ENCODE results near the gene SOSTDC1. TPM values are rescaled to one million over a fixed set of nuclear protein-coding genes. Genes with fewer than 3 reads are reported as not detected.
A peak's percentile ranks its signal among the peaks of the same experiment; 100 is the strongest.
"Not testable (repeated sequence)": the region's sequence is repeated elsewhere in the genome, so short reads cannot be mapped to it uniquely, and the experiment has no call there.

SOSTDC1 gene
- not detected for total RNA-seq

GRCh38 chr7:16465469-16466361 is at the start of gene SOSTDC1:
Gene SOSTDC1 (minus strand): TSS chr7:16465738. CDS start chr7:16465668, 70 bp downstream.
- ATAC-seq (no peak), DNase-seq (no peak)
- no peaks in the 10 kb centered on the region for H3K36me3 Mint-ChIP-seq (ENCODE audit: insufficient read depth)
- H3K27me3 Mint-ChIP-seq (ENCODE audit: low read depth) = peaks cover 9% of the 10 kb centered on the region
- H3K9me3 Mint-ChIP-seq = no peaks in the 10 kb centered on the region
- no peaks in the 10 kb centered on the region for H3K4me1 Mint-ChIP-seq (ENCODE audit: low read depth)
- H3K4me3 Mint-ChIP-seq = no peak within 1 kb of the TSS

- no peaks in the 10 kb centered on the region for H3K36me3 Mint-ChIP-seq (ENCODE audit: insufficient read depth)
- no peaks in the 10 kb centered on the region for H3K27me3 Mint-ChIP-seq (ENCODE audit: low read depth)
- H3K9me3 Mint-ChIP-seq = no peaks in the 10 kb centered on the region
- H3K4me3 Mint-ChIP-seq = no peak overlapping the region
- ATAC-seq = no peak
- no peaks in the 10 kb centered on the region for H3K4me1 Mint-ChIP-seq (ENCODE audit: low read depth)
- DNase-seq = no peak
Observed at GRCh38 chr7:16514729-16515128, 49.2 kb upstream of the SOSTDC1 start.

GRCh38 chr7:16514271-16514670 is 48.7 kb upstream of the SOSTDC1 start:
- Mint-ChIP-seq H3K4me1 (ENCODE audit: low read depth) (no peaks in the 10 kb centered on the region), H3K9me3 (no peaks in the 10 kb centered on the region), H3K4me3 (no peak overlapping the region), H3K27me3 (ENCODE audit: low read depth) (no peaks in the 10 kb centered on the region), H3K36me3 (ENCODE audit: insufficient read depth) (no peaks in the 10 kb centered on the region)
- ATAC-seq (no peak), DNase-seq (no peak)

GRCh38 chr7:16512097-16512496 is 46.6 kb upstream of the SOSTDC1 start:
- H3K36me3 Mint-ChIP-seq (ENCODE audit: insufficient read depth) = no peaks in the 10 kb centered on the region
- ATAC-seq = no peak
- no peaks in the 10 kb centered on the region for H3K27me3 Mint-ChIP-seq (ENCODE audit: low read depth)
- DNase-seq = no peak
- no peaks in the 10 kb centered on the region for H3K4me1 Mint-ChIP-seq (ENCODE audit: low read depth)
- peaks cover 6% of the 10 kb centered on the region for H3K9me3 Mint-ChIP-seq
- H3K4me3 Mint-ChIP-seq = no peak overlapping the region

- no peaks in the 10 kb centered on the region for H3K27me3 Mint-ChIP-seq (ENCODE audit: low read depth)
- H3K36me3 Mint-ChIP-seq (ENCODE audit: insufficient read depth) = no peaks in the 10 kb centered on the region
- no peaks in the 10 kb centered on the region for H3K4me1 Mint-ChIP-seq (ENCODE audit: low read depth)
- no peak overlapping the region for H3K4me3 Mint-ChIP-seq
- ATAC-seq = no peak
- peaks cover 6% of the 10 kb centered on the region for H3K9me3 Mint-ChIP-seq
- DNase-seq = no peak
Observed at GRCh38 chr7:16511314-16511713, 45.8 kb upstream of the SOSTDC1 start.

- H3K27me3 Mint-ChIP-seq (ENCODE audit: low read depth) = peaks cover 3% of the 10 kb centered on the region
Observed at GRCh38 chr7:16509829-16510228, 44.3 kb upstream of the SOSTDC1 start.

GRCh38 chr7:16506422-16506821 is 40.9 kb upstream of the SOSTDC1 start:
- H3K9me3 Mint-ChIP-seq; DNase-seq; ATAC-seq; H3K27me3 Mint-ChIP-seq (ENCODE audit: low read depth); H3K36me3 Mint-ChIP-seq (ENCODE audit: insufficient read depth); H3K4me1 Mint-ChIP-seq (ENCODE audit: low read depth); H3K4me3 Mint-ChIP-seq: not testable (repeated sequence)

More at GRCh38 chr7:16509829-16510228, 44.3 kb upstream of the SOSTDC1 start:
- Mint-ChIP-seq H3K4me3 (no peak overlapping the region), H3K4me1 (ENCODE audit: low read depth) (no peaks in the 10 kb centered on the region), H3K36me3 (ENCODE audit: insufficient read depth) (no peaks in the 10 kb centered on the region), H3K9me3 (peaks cover 6% of the 10 kb centered on the region)
- DNase-seq (no peak), ATAC-seq (no peak)

- Mint-ChIP-seq H3K9me3 (peaks cover 6% of the 10 kb centered on the region), H3K27me3 (ENCODE audit: low read depth) (peaks cover 6% of the 10 kb centered on the region), H3K4me1 (ENCODE audit: low read depth) (no peaks in the 10 kb centered on the region), H3K4me3 (no peak overlapping the region), H3K36me3 (ENCODE audit: insufficient read depth) (no peaks in the 10 kb centered on the region)
- DNase-seq = no peak
- no peak for ATAC-seq
Observed at GRCh38 chr7:16504019-16504418, 38.5 kb upstream of the SOSTDC1 start.

- peaks cover 6% of the 10 kb centered on the region for H3K27me3 Mint-ChIP-seq (ENCODE audit: low read depth)
- no peak overlapping the region for H3K4me3 Mint-ChIP-seq
- H3K9me3 Mint-ChIP-seq = no peaks in the 10 kb centered on the region
- no peak for DNase-seq
- no peak for ATAC-seq
- no peaks in the 10 kb centered on the region for H3K36me3 Mint-ChIP-seq (ENCODE audit: insufficient read depth)
- H3K4me1 Mint-ChIP-seq (ENCODE audit: low read depth) = no peaks in the 10 kb centered on the region
Observed at GRCh38 chr7:16502303-16502702, 36.8 kb upstream of the SOSTDC1 start.

GRCh38 chr7:16498122-16498521 is 32.6 kb upstream of the SOSTDC1 start:
- no peak for ATAC-seq
- Mint-ChIP-seq H3K4me3 (no peak overlapping the region), H3K27me3 (ENCODE audit: low read depth) (peaks cover 3% of the 10 kb centered on the region), H3K4me1 (ENCODE audit: low read depth) (no peaks in the 10 kb centered on the region), H3K9me3 (no peaks in the 10 kb centered on the region), H3K36me3 (ENCODE audit: insufficient read depth) (no peaks in the 10 kb centered on the region)
- DNase-seq = no peak

GRCh38 chr7:16494955-16495719 is 29.6 kb upstream of the SOSTDC1 start:
- Mint-ChIP-seq H3K4me1 (ENCODE audit: low read depth) (no peaks in the 10 kb centered on the region), H3K36me3 (ENCODE audit: insufficient read depth) (no peaks in the 10 kb centered on the region), H3K27me3 (ENCODE audit: low read depth) (no peaks in the 10 kb centered on the region), H3K4me3 (no peak overlapping the region), H3K9me3 (no peaks in the 10 kb centered on the region)
- DNase-seq (no peak), ATAC-seq (no peak)

- H3K36me3 Mint-ChIP-seq (ENCODE audit: insufficient read depth) = no peaks in the 10 kb centered on the region
- no peak for DNase-seq
- no peak for ATAC-seq
- H3K4me1 Mint-ChIP-seq (ENCODE audit: low read depth) = no peaks in the 10 kb centered on the region
- H3K9me3 Mint-ChIP-seq = no peaks in the 10 kb centered on the region
- H3K4me3 Mint-ChIP-seq = no peak overlapping the region
- no peaks in the 10 kb centered on the region for H3K27me3 Mint-ChIP-seq (ENCODE audit: low read depth)
Observed at GRCh38 chr7:16494551-16494950, 29.0 kb upstream of the SOSTDC1 start.

GRCh38 chr7:16493266-16493665 is 27.7 kb upstream of the SOSTDC1 start:
- DNase-seq (no peak), ATAC-seq (no peak)
- Mint-ChIP-seq H3K36me3 (ENCODE audit: insufficient read depth) (no peaks in the 10 kb centered on the region), H3K9me3 (no peaks in the 10 kb centered on the region), H3K4me1 (ENCODE audit: low read depth) (no peaks in the 10 kb centered on the region), H3K27me3 (ENCODE audit: low read depth) (no peaks in the 10 kb centered on the region), H3K4me3 (no peak overlapping the region)

GRCh38 chr7:16492513-16493062 is 27.1 kb upstream of the SOSTDC1 start:
- H3K4me3 Mint-ChIP-seq = no peak overlapping the region
- no peak for DNase-seq

More at GRCh38 chr7:16492513-16493062, 27.1 kb upstream of the SOSTDC1 start:
- peak in 1 of 2 donors; percentile 10 for ATAC-seq
- no peaks in the 10 kb centered on the region for H3K27me3 Mint-ChIP-seq (ENCODE audit: low read depth)
- H3K9me3 Mint-ChIP-seq = no peaks in the 10 kb centered on the region
- H3K36me3 Mint-ChIP-seq (ENCODE audit: insufficient read depth) = no peaks in the 10 kb centered on the region
- H3K4me1 Mint-ChIP-seq (ENCODE audit: low read depth) = no peaks in the 10 kb centered on the region

Data from activated T-cell treated with anti-CD3 and anti-CD28 coated beads, Interleukin-2, amount 50 U/mL, for 4 hours (primary cell).